IPS DF 6.9 (cell line): ENCODE data around the gene SCGB1D1.

Experiments used
- DNase-seq: peaks from one replicate; pipeline ENCODE4 v3.0.0-alpha.2; 2013; ENCODE audit warnings: low read depth, low spot score
- H3K27ac ChIP-seq: one replicate; pipeline ENCODE4 v1.5.1; 2013; ENCODE audit warnings: low read length, control low read depth
- H3K27me3 ChIP-seq: 2 replicates; pipeline ENCODE4 v1.6.1; 2013; ENCODE audit warnings: mild to moderate bottlenecking, low read length; ENCODE audit not compliant: control insufficient read depth, insufficient read depth
- H3K36me3 ChIP-seq: 2 replicates; pipeline ENCODE4 v1.6.1; 2013; ENCODE audit warnings: low read length; ENCODE audit not compliant: control insufficient read depth, insufficient read depth
- H3K4me1 ChIP-seq: 2 replicates; pipeline ENCODE4 v1.6.1; 2013; ENCODE audit warnings: low read length; ENCODE audit not compliant: control insufficient read depth, insufficient read depth
- H3K4me3 ChIP-seq: 2 replicates; pipeline ENCODE4 v1.5.1; 2013; ENCODE audit warnings: mild to moderate bottlenecking, low read length
- H3K9me3 ChIP-seq: 2 replicates; pipeline ENCODE4 v1.6.1; 2013; ENCODE audit warnings: low read length, inconsistent platforms; ENCODE audit not compliant: control insufficient read depth, insufficient read depth
- WGBS: extraction: QIAGEN DNeasy Blood & Tissue Kit; methylation state at CpG from one replicate; pipeline ENCODE4 v1.1.7; 2013; ENCODE audit warnings: mixed read lengths, missing lambda C conversion rate; ENCODE audit not compliant: insufficient read length, insufficient coverage; 5-methylcytosine and 5-hydroxymethylcytosine counted together

The SCGB1D1 gene

GRCh38 chr11:62190011-62190410 is at the start of gene SCGB1D1:
TSS of gene SCGB1D1 (plus strand) at chr11:62190216. CDS start at chr11:62190285, 69 bp downstream.
- H3K27ac ChIP-seq, result no peak within 1 kb of the TSS
- no peaks in the 10 kb centered on the region for H3K36me3 ChIP-seq
- no peaks in the 10 kb centered on the region for H3K4me1 ChIP-seq
- DNase-seq, result no peak
- no peak within 1 kb of the TSS for H3K4me3 ChIP-seq
- no peaks in the 10 kb centered on the region for H3K27me3 ChIP-seq
- H3K9me3 ChIP-seq, result no peaks in the 10 kb centered on the region
- WGBS, result no CpG with 5 or more reads among the region's 9 CpGs

GRCh38 chr11:62140304-62141110 is 49.5 kb upstream of the SCGB1D1 start:
- Histone ChIP-seq H3K27ac (no peak overlapping the region), H3K9me3 (no peaks in the 10 kb centered on the region), H3K4me1 (no peaks in the 10 kb centered on the region), H3K27me3 (no peaks in the 10 kb centered on the region), H3K36me3 (peaks cover 58% of the 10 kb centered on the region), H3K4me3 (no peak overlapping the region)
- no peak for DNase-seq
- WGBS, result no CpG with 5 or more reads among the region's 24 CpGs

GRCh38 chr11:62141111-62142042 is 48.6 kb upstream of the SCGB1D1 start:
- no peak overlapping the region for H3K4me3 ChIP-seq
- H3K36me3 ChIP-seq, result peaks cover 66% of the 10 kb centered on the region
- WGBS, result no CpG with 5 or more reads among the region's 22 CpGs
- no peaks in the 10 kb centered on the region for H3K4me1 ChIP-seq
- H3K27me3 ChIP-seq, result no peaks in the 10 kb centered on the region
- H3K27ac ChIP-seq, result no peak overlapping the region
- no peak for DNase-seq
- no peaks in the 10 kb centered on the region for H3K9me3 ChIP-seq

GRCh38 chr11:62142043-62142375 is 48.0 kb upstream of the SCGB1D1 start:
- Histone ChIP-seq H3K9me3 (no peaks in the 10 kb centered on the region), H3K4me1 (no peaks in the 10 kb centered on the region), H3K4me3 (no peak overlapping the region), H3K27ac (no peak overlapping the region), H3K36me3 (peaks cover 72% of the 10 kb centered on the region), H3K27me3 (no peaks in the 10 kb centered on the region)
- DNase-seq, result no peak
- WGBS, result no CpG with 5 or more reads among the region's 4 CpGs

- Histone ChIP-seq H3K36me3 (peaks cover 78% of the 10 kb centered on the region), H3K4me1 (no peaks in the 10 kb centered on the region), H3K4me3 (no peak overlapping the region)
Measured at GRCh38 chr11:62142921-62143320, 47.1 kb upstream of the SCGB1D1 start.

GRCh38 chr11:62143727-62144126 is 46.3 kb upstream of the SCGB1D1 start:
- Histone ChIP-seq H3K36me3 (peaks cover 77% of the 10 kb centered on the region), H3K27ac (no peak overlapping the region), H3K9me3 (no peaks in the 10 kb centered on the region), H3K27me3 (no peaks in the 10 kb centered on the region), H3K4me3 (no peak overlapping the region), H3K4me1 (no peaks in the 10 kb centered on the region)
- no peak for DNase-seq
- no CpG with 5 or more reads among the region's 1 CpG for WGBS

More at GRCh38 chr11:62142921-62143320, 47.1 kb upstream of the SCGB1D1 start:
- no CpG with 5 or more reads among the region's 3 CpGs for WGBS
- DNase-seq, result no peak
- no peaks in the 10 kb centered on the region for H3K9me3 ChIP-seq
- H3K27me3 ChIP-seq, result no peaks in the 10 kb centered on the region
- H3K27ac ChIP-seq, result no peak overlapping the region

GRCh38 chr11:62144641-62145255 is 45.3 kb upstream of the SCGB1D1 start:
- no peak overlapping the region for H3K27ac ChIP-seq
- DNase-seq, result no peak
- H3K4me3 ChIP-seq, result no peak overlapping the region
- no peaks in the 10 kb centered on the region for H3K27me3 ChIP-seq
- no peaks in the 10 kb centered on the region for H3K9me3 ChIP-seq
- peaks cover 67% of the 10 kb centered on the region for H3K36me3 ChIP-seq
- WGBS, result no CpG with 5 or more reads among the region's 24 CpGs
- H3K4me1 ChIP-seq, result no peaks in the 10 kb centered on the region

GRCh38 chr11:62145261-62145871 is 44.6 kb upstream of the SCGB1D1 start:
- H3K4me1 ChIP-seq, result no peaks in the 10 kb centered on the region
- no peaks in the 10 kb centered on the region for H3K27me3 ChIP-seq
- peaks cover 66% of the 10 kb centered on the region for H3K36me3 ChIP-seq
- no CpG with 5 or more reads among the region's 11 CpGs for WGBS
- no peak for DNase-seq
- no peak overlapping the region for H3K27ac ChIP-seq
- H3K9me3 ChIP-seq, result no peaks in the 10 kb centered on the region
- H3K4me3 ChIP-seq, result no peak overlapping the region

- Histone ChIP-seq H3K27me3 (no peaks in the 10 kb centered on the region), H3K36me3 (peaks cover 62% of the 10 kb centered on the region), H3K9me3 (no peaks in the 10 kb centered on the region), H3K27ac (no peak overlapping the region), H3K4me3 (no peak overlapping the region), H3K4me1 (no peaks in the 10 kb centered on the region)
- DNase-seq, result no peak
- WGBS, result no CpG with 5 or more reads among the region's 36 CpGs
Measured at GRCh38 chr11:62146476-62147200, 43.4 kb upstream of the SCGB1D1 start.
